LNCAP (cell line): ENCODE data around the gene ZNF254.

Experiments used
- CTCF ChIP-seq: fragments of 450-650 bp; IDR thresholded peaks from 2 replicates; pipeline ENCODE4 v1.5.1; 2017; ENCODE audit warnings: mild to moderate bottlenecking

The ZNF254 gene

DNA sequence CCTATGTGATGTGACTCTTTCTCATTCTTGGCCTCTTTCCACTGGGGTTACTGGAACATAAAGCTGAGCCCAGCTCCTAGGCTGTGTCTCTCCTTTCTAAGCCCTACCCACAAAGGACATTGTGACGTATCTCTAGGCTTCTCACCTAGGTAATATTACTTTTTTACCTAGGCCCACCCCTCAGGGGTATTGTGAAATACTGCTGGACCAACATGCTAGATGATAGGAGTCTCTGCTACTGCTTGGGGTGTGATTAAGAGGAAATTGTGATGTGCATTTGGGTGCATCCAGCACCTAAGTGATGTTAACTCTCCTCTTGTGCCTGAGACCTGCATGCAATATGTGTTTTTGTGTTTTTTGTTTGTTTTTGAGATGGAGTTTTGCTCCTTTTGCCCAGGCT is 22.8 kb upstream of the ZNF254 start:
- TF ChIP-seq CTCF, result no peak

- TF ChIP-seq CTCF, result no peak
These were observed 21.7 kb upstream of the ZNF254 start for GRCh38 chr19:24065243-24065642.

DNA sequence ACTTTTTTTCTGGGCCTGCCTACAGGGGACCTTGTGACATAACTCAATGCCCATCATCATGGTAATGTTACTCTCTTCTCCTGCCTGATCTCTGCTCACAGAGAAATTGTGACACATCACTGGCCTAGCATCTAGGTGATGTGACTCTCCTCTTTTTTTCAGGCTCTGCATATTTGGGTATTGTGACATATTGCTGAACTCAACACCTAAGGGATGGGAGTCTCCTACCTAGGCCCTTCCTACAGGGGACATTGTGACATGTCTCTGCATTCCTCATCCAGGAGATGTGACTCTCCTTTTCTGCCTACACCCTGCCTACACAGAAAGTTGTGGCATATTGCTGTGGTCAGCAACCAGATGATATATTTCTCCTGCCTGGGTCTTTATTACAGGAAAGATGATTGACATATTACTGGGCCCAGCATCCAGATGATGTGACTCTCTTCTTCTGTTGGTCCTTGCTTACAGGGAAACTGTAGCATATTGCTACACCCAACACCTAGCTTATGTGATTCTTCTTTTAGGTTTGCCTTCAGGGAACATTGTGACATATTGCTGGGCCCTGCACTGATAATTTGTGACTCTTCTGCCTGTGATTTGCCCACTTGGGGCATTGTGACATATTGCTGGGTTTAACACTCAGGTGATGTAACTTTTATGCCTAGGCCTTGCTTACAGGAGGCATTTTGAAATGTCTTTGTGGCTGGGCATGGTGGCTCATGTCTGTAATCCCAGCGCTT is 21.0 kb upstream of the ZNF254 start:
- no peak for TF ChIP-seq CTCF

DNA sequence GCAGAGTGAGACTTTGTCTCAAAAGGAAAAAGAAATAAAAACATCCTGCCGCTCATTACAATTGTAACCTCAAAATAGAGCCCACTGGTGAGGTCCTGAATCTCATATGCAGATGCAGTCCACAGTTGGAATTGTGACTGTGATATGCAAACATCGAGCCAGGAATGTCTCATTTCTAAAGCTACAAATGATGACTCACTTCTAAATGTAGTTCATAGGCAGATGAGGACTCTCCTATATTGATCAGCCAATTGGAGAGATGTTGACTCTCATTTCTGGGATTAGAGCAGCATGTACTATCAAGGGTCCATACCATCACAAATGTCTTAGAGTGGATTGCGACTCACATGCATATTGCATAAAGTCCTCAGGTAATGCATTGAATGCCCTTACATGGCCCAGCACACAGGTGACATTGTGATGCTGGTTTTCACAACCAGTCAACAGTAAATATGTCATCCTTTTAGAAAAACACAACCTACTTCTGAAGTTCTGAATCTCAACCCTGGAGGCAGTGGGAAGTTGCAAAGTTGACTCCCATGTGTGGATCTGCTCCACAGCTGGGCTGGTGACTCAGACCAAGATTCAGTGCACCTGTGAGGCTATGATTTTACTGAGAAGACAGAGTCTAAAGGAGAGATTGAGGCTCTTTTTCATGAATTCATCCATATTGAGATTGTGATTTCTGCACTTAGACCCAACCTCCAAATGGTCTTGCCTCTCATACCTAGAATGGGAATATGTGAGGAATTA is 16.9 kb upstream of the ZNF254 start:
- no peak for TF ChIP-seq CTCF

- no peak for TF ChIP-seq CTCF
These were observed 15.9 kb upstream of the ZNF254 start for GRCh38 chr19:24071078-24071477.

GRCh38 chr19:24072720-24073119 is 14.3 kb upstream of the ZNF254 start:
- TF ChIP-seq CTCF, result no peak

DNA sequence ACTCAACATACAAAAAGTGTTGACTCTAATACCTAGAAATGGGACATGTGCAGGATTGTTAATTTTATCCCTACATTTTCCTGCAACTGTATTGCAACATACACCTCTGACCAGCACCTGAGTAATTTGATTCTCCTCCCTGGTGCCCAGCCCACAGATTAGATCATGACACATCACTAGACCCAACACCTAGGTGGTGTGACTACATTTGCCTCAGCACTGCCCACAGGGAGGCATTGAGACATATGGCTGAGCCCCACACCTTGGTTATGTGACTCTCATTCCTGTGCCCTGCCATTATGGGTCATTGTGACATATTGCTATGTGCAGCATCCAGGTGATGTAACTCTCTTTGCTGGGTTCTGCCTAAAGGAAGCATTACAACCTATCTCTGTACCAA is 13.2 kb upstream of the ZNF254 start:
- TF ChIP-seq CTCF, result no peak
